ENCODE results near the gene ZNF385D.

The ZNF385D gene

DNA sequence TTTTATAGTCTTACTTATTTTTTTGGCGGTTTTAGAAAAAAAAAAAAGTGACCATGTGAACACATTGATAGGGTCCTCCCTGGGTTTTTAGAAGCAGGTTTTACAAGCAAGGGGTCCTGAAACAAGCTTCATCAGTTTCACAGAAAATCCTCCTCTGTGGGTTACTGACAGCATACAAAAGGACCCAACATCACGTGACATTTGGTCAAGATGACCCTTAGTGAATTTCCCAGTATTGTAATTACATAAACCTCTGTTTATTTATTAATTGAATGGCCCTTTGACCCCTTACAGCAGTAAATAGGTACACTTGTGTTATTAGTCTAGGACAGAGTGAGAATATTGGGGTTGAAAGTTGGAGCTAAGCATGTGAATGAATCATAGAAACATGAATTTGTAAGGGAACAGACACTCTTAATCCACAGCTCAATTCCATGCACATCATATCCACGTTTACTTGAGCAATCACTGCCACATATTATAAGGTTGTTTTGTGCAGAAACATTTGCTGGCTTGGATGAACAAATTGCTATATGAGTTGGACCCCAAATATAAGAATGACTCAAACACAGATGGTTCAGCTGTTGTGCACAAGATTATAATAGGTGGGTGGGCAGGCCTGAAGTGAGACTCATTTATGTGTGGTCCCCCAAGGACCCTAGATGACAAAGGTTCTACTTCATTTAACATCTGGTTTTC lies 137.5 kb downstream of the ZNF385D start:
- WGBS (ENCODE audit: extremely low coverage, insufficient coverage, insufficient read length) = no CpG with 5 or more reads among the region's 3 CpGs
- H4K12ac ChIP-seq (ENCODE audit: low read depth, low read length) = no peak overlapping the region
- H3K9me3 ChIP-seq (ENCODE audit: insufficient read depth, low read depth, low read length) = no peaks in the 10 kb centered on the region
- no peaks in the 10 kb centered on the region for H3K79me2 ChIP-seq (ENCODE audit: control insufficient read depth, insufficient read depth, low read length, poor library complexity)
- H3K9ac ChIP-seq (ENCODE audit: low read length) = no peak overlapping the region
- H3K27me3 ChIP-seq (ENCODE audit: insufficient read depth, low read length) = no peaks in the 10 kb centered on the region
- H2BK120ac ChIP-seq (ENCODE audit: insufficient read depth, low read length, poor library complexity) = no peak overlapping the region
- no peak overlapping the region for H3K4me3 ChIP-seq (ENCODE audit: low read depth, low read length)
- H2BK12ac ChIP-seq (ENCODE audit: low read length) = no peak overlapping the region
- no peaks in the 10 kb centered on the region for H3K4me1 ChIP-seq (ENCODE audit: control insufficient read depth in 1 of 2, insufficient read depth in 2 of 2, low read length in 2 of 2)
- no peak overlapping the region for H3K18ac ChIP-seq (ENCODE audit: low read length)
- H2AK5ac ChIP-seq (ENCODE audit: low read length) = no peak overlapping the region
- H3K4ac ChIP-seq (ENCODE audit: low read depth, low read length) = no peak overlapping the region
- no peak overlapping the region for H4K8ac ChIP-seq (ENCODE audit: low read depth, low read length)
- H3K36me3 ChIP-seq (ENCODE audit: control insufficient read depth in 1 of 2, insufficient read depth in 2 of 2, low read length in 2 of 2) = no peaks in the 10 kb centered on the region
- no peak overlapping the region for H3K4me2 ChIP-seq (ENCODE audit: low read length)
- H4K91ac ChIP-seq (ENCODE audit: low read depth, low read length) = no peak overlapping the region
- no peaks in the 10 kb centered on the region for H3K79me1 ChIP-seq (ENCODE audit: low read length)
- H2AFZ ChIP-seq (ENCODE audit: insufficient read depth, low read length, poor library complexity) = no peak overlapping the region
- no peak for DNase-seq
- no peak overlapping the region for H3K27ac ChIP-seq (ENCODE audit: low read depth, low read length)
- H3K23ac ChIP-seq (ENCODE audit: low read length) = no peak overlapping the region
- no peak overlapping the region for H2BK5ac ChIP-seq (ENCODE audit: low read depth, low read length, poor library complexity)
- no peak overlapping the region for H3K14ac ChIP-seq (ENCODE audit: low read length)

DNA sequence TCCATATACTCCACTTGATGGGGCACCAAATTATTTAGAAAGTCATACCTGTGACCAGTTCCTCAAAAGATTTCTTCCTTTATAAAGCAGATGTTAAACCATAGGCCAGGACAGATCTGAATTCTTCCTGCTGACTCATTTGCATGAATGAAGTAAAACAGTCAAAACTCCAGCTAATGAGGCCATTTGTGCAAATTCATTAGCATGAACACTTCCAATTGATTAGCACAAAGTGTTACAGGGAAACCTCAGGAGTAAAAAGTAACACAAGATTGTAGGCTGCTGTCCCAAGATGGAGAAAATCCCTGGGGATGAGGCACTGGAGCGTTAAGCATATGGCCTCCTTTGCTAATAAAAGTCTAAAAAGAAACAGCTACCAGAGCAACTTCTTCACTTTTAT lies 149.8 kb downstream of the ZNF385D start:
- Histone ChIP-seq H3K27ac (ENCODE audit: low read depth, low read length) (no peak overlapping the region), H3K27me3 (ENCODE audit: insufficient read depth, low read length) (no peaks in the 10 kb centered on the region), H3K9ac (ENCODE audit: low read length) (no peak overlapping the region), H3K4me3 (ENCODE audit: low read depth, low read length) (no peak overlapping the region), H3K79me1 (ENCODE audit: low read length) (no peaks in the 10 kb centered on the region), H2BK12ac (ENCODE audit: low read length) (no peak overlapping the region), H3K4me1 (ENCODE audit: control insufficient read depth in 1 of 2, insufficient read depth in 2 of 2, low read length in 2 of 2) (no peaks in the 10 kb centered on the region), H2AK5ac (ENCODE audit: low read length) (no peak overlapping the region), H3K79me2 (ENCODE audit: control insufficient read depth, insufficient read depth, low read length, poor library complexity) (no peaks in the 10 kb centered on the region), H2BK5ac (ENCODE audit: low read depth, low read length, poor library complexity) (no peak overlapping the region), H3K36me3 (ENCODE audit: control insufficient read depth in 1 of 2, insufficient read depth in 2 of 2, low read length in 2 of 2) (no peaks in the 10 kb centered on the region), H3K9me3 (ENCODE audit: insufficient read depth, low read depth, low read length) (no peaks in the 10 kb centered on the region), H3K18ac (ENCODE audit: low read length) (no peak overlapping the region), H3K4ac (ENCODE audit: low read depth, low read length) (no peak overlapping the region), H2BK120ac (ENCODE audit: insufficient read depth, low read length, poor library complexity) (no peak overlapping the region), H4K91ac (ENCODE audit: low read depth, low read length) (no peak overlapping the region), H3K4me2 (ENCODE audit: low read length) (no peak overlapping the region), H4K12ac (ENCODE audit: low read depth, low read length) (no peak overlapping the region), H3K14ac (ENCODE audit: low read length) (no peak overlapping the region), H3K23ac (ENCODE audit: low read length) (no peak overlapping the region), H4K8ac (ENCODE audit: low read depth, low read length) (no peak overlapping the region), H2AFZ (ENCODE audit: insufficient read depth, low read length, poor library complexity) (no peak overlapping the region)
- no peak for DNase-seq
- WGBS (ENCODE audit: extremely low coverage, insufficient coverage, insufficient read length) = no CpG with 5 or more reads among the region's 1 CpG

DNA sequence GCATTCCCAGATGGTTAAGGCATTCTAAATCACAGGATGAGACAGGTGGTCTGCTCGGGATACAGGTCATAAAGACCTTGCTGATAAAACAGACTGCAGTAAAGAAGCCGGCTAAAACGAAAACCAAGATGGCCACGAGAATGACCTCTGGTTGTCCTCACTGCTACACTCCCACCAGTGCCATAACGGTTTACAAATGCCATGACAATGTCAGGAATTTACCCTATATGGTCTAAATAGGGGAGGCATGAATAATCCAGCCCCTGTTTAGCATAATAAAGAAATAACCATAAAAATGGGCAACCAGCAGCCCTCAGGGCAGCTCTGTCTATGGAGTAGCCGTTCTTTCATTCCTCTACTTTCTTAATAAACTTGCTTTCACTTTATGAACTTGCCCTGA lies 151.1 kb downstream of the ZNF385D start:
- Histone ChIP-seq H3K4me2 (ENCODE audit: low read length) (no peak overlapping the region), H3K23ac (ENCODE audit: low read length) (no peak overlapping the region), H3K4me3 (ENCODE audit: low read depth, low read length) (no peak overlapping the region), H3K36me3 (ENCODE audit: control insufficient read depth in 1 of 2, insufficient read depth in 2 of 2, low read length in 2 of 2) (no peaks in the 10 kb centered on the region), H3K27me3 (ENCODE audit: insufficient read depth, low read length) (no peaks in the 10 kb centered on the region), H4K12ac (ENCODE audit: low read depth, low read length) (no peak overlapping the region), H2AK5ac (ENCODE audit: low read length) (no peak overlapping the region), H3K4ac (ENCODE audit: low read depth, low read length) (no peak overlapping the region), H3K79me1 (ENCODE audit: low read length) (no peaks in the 10 kb centered on the region), H2BK5ac (ENCODE audit: low read depth, low read length, poor library complexity) (no peak overlapping the region), H3K4me1 (ENCODE audit: control insufficient read depth in 1 of 2, insufficient read depth in 2 of 2, low read length in 2 of 2) (no peaks in the 10 kb centered on the region), H3K9ac (ENCODE audit: low read length) (no peak overlapping the region), H3K9me3 (ENCODE audit: insufficient read depth, low read depth, low read length) (no peaks in the 10 kb centered on the region), H3K18ac (ENCODE audit: low read length) (no peak overlapping the region), H2BK12ac (ENCODE audit: low read length) (no peak overlapping the region), H3K79me2 (ENCODE audit: control insufficient read depth, insufficient read depth, low read length, poor library complexity) (no peaks in the 10 kb centered on the region), H2AFZ (ENCODE audit: insufficient read depth, low read length, poor library complexity) (no peak overlapping the region), H4K91ac (ENCODE audit: low read depth, low read length) (no peak overlapping the region), H2BK120ac (ENCODE audit: insufficient read depth, low read length, poor library complexity) (no peak overlapping the region), H4K8ac (ENCODE audit: low read depth, low read length) (no peak overlapping the region), H3K14ac (ENCODE audit: low read length) (no peak overlapping the region), H3K27ac (ENCODE audit: low read depth, low read length) (no peak overlapping the region)
- no CpG with 5 or more reads among the region's 6 CpGs for WGBS (ENCODE audit: extremely low coverage, insufficient coverage, insufficient read length)
- no peak for DNase-seq

DNA sequence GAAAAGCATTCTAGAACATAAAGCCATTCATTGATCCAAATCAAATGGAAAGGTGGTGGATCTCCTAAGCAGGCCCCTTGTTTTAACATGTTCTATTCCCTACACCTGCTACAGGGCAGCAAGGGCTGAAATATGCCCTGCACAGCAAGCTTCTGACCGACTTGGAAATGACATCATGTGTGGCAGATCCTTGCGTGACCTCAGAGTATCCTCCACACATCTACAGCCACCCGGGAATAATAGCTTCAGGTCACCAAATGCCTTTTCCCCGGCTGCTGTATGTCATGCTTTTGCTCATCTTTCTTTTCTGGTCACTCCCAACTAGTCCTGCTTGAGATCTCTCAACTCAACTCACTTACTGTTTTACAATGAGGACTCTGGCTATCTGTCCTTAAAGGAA lies 158.2 kb downstream of the ZNF385D start:
- Histone ChIP-seq H4K8ac (ENCODE audit: low read depth, low read length) (no peak overlapping the region), H3K27ac (ENCODE audit: low read depth, low read length) (no peak overlapping the region), H2AK5ac (ENCODE audit: low read length) (no peak overlapping the region), H3K79me1 (ENCODE audit: low read length) (no peaks in the 10 kb centered on the region), H2BK5ac (ENCODE audit: low read depth, low read length, poor library complexity) (no peak overlapping the region), H4K91ac (ENCODE audit: low read depth, low read length) (no peak overlapping the region), H3K4me2 (ENCODE audit: low read length) (no peak overlapping the region), H3K4me3 (ENCODE audit: low read depth, low read length) (no peak overlapping the region), H3K23ac (ENCODE audit: low read length) (no peak overlapping the region), H3K4me1 (ENCODE audit: control insufficient read depth in 1 of 2, insufficient read depth in 2 of 2, low read length in 2 of 2) (no peaks in the 10 kb centered on the region), H2BK120ac (ENCODE audit: insufficient read depth, low read length, poor library complexity) (no peak overlapping the region), H3K4ac (ENCODE audit: low read depth, low read length) (no peak overlapping the region), H3K27me3 (ENCODE audit: insufficient read depth, low read length) (no peaks in the 10 kb centered on the region), H2AFZ (ENCODE audit: insufficient read depth, low read length, poor library complexity) (no peak overlapping the region), H3K79me2 (ENCODE audit: control insufficient read depth, insufficient read depth, low read length, poor library complexity) (no peaks in the 10 kb centered on the region), H3K9me3 (ENCODE audit: insufficient read depth, low read depth, low read length) (peaks cover 2% of the 10 kb centered on the region), H2BK12ac (ENCODE audit: low read length) (no peak overlapping the region), H3K36me3 (ENCODE audit: control insufficient read depth in 1 of 2, insufficient read depth in 2 of 2, low read length in 2 of 2) (no peaks in the 10 kb centered on the region), H3K18ac (ENCODE audit: low read length) (no peak overlapping the region), H3K9ac (ENCODE audit: low read length) (no peak overlapping the region), H3K14ac (ENCODE audit: low read length) (no peak overlapping the region), H4K12ac (ENCODE audit: low read depth, low read length) (no peak overlapping the region)
- no CpG with 5 or more reads among the region's 4 CpGs for WGBS (ENCODE audit: extremely low coverage, insufficient coverage, insufficient read length)
- no peak for DNase-seq
